ENCODE data around the gene DZIP1. TPM values are rescaled to one million over a fixed set of nuclear protein-coding genes. Genes with fewer than 3 reads are reported as not detected.

The DZIP1 gene
- total and polyA plus RNA-seq, 2 of the 8 experiments (the other 6 are each of a cell fraction or from before 2014, with no cell fraction given): 7.6 to 24.6 TPM

DNA sequence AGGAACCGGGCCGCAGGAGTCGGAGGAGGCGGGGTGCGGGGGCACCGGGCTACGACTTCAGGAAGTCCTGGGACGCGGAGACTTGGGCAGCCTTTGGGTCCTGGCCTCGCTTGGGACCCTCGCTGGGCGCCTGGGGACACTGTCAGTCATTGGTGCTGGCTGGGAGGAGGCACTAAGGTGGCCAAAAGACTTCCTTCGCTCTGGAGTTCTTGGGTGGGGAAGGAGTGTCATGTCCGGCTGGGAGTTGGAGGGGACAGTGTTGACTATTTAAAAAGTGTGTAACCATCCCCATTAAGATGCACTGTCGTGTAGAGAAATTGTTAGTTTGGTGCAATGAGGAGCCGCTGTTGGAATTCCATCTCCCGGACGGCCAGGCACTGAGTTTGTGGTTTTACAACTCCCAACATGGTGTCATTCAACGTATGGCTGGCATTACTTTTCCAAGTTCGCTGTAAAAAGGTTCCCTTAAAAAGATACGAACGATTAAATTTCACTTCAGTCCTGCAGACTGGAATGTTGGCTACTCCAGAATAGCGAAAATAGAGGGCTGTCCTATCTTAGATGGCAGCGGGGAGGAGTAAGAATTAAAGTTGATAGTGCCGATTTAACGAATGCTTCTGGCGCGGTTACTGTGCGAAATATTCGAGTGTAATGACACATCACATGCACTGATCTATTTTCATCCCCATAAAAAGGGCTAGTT, 33.2 kb upstream of the DZIP1 start:
- H3K56ac ChIP-seq (replicated peaks; ENCODE audit: insufficient read length, low read depth, low read length): no peak overlapping the region
- H3K79me1 ChIP-seq (ENCODE audit: low read depth, low read length): no peaks in the 10 kb centered on the region
- peaks cover 0 to 42% of the 10 kb centered on the region in 2 experiments; a peak in 2 of 4 replicates for H3K79me2 ChIP-seq (ENCODE audit: control insufficient read depth in 1 of 2, insufficient read depth in 2 of 2, low read length in 2 of 2)
- H3K9me3 ChIP-seq (ENCODE audit: insufficient read depth in 2 of 2, low read depth in 1 of 2, low read length in 1 of 2): no peaks in the 10 kb centered on the region
- H2BK15ac ChIP-seq (ENCODE audit: low read length): no peak overlapping the region
- H2BK120ac ChIP-seq (replicated peaks; ENCODE audit: low read depth, low read length): no peak overlapping the region
- no peaks in the 10 kb centered on the region for H3K4me1 ChIP-seq (replicated peaks in 1 of 4; ENCODE audit: control insufficient read depth in 3 of 4, insufficient read depth in 4 of 4, low read length in 3 of 4)
- H3K4me3 ChIP-seq (ENCODE audit: extremely low read depth in 1 of 4, insufficient read depth in 2 of 4, low read depth in 3 of 4, low read length in 4 of 4): peak overlapping the region; percentile 49 to 85 (median 81)
- H2BK12ac ChIP-seq (ENCODE audit: low read depth, low read length): no peak overlapping the region
- H3K9ac ChIP-seq (replicated peaks in 1 of 4; ENCODE audit: extremely low read depth in 1 of 4, low read depth in 3 of 4, low read length in 3 of 4): peak overlapping the region; percentile 74 to 86 (median 83); a peak in 6 of 7 replicates
- DNase-seq (ENCODE audit: low read depth in 1 of 2, low spot score in 2 of 2) (no peak), FAIRE-seq (peak; percentile 58)
- WGBS, 2 experiments (ENCODE audit: extremely low coverage in 1 of 2, insufficient coverage in 1 of 2, insufficient read length in 1 of 2, insufficient replicate concordance in 2 of 2, low coverage in 1 of 2, low lambda C conversion rate in 2 of 2, missing lambda C conversion rate in 1 of 2): 5% methylated on average over 30 of the region's 30 CpGs; no CpG with 5 or more reads in 1 of the 2 experiments
- H2BK20ac ChIP-seq (ENCODE audit: low read length): no peak overlapping the region
- H3K14ac ChIP-seq (ENCODE audit: insufficient read length): no peak overlapping the region
- H2AFZ ChIP-seq (ENCODE audit: low read length): no peak overlapping the region; the same call in 1 of the 2 replicates
- no peak overlapping the region for H2AK5ac ChIP-seq (ENCODE audit: low read depth, low read length)
- no peak overlapping the region for H4K5ac ChIP-seq (ENCODE audit: insufficient read length, low read depth, low read length)
- no peak overlapping the region for H2BK5ac ChIP-seq (ENCODE audit: low read depth, low read length)
- H4K8ac ChIP-seq (ENCODE audit: extremely low read depth, insufficient read depth, low read length): peak overlapping the region; percentile 97; the same call in 1 of the 2 replicates
- H4K20me1 ChIP-seq (replicated peaks in 1 of 2; ENCODE audit: control insufficient read depth in 1 of 2, insufficient read depth in 2 of 2, low read length in 2 of 2): peaks cover 0 to 5% of the 10 kb centered on the region in 2 experiments
- H3K23ac ChIP-seq (ENCODE audit: insufficient read length): no peak overlapping the region
- CTCF ChIA-PET (ENCODE audit: partially characterized antibody): interaction anchor here (0.6 kb wide), 1 partner anchor 14 kb away, joined by 4 read pairs; no protein-coding TSS in a partner anchor
- no peak overlapping the region for H3K27ac ChIP-seq (ENCODE audit: low read depth, low read length)
- peak overlapping the region; percentile 82 to 94 for H3K4me2 ChIP-seq (ENCODE audit: insufficient read depth in 1 of 2, low read depth in 2 of 2, low read length in 2 of 2)
- H3K18ac ChIP-seq (ENCODE audit: extremely low read depth, low read length): no peak overlapping the region
- no peak overlapping the region for H4K91ac ChIP-seq (replicated peaks; ENCODE audit: insufficient read length, low read length)
- POLR2A ChIA-PET (ENCODE audit: partially characterized antibody): interaction anchor here (1.2 to 1.6 kb wide), 2 partner anchors 21 to 29 kb away, joined by 3 to 4 read pairs; no protein-coding TSS in a partner anchor
- no peak overlapping the region for H3K4ac ChIP-seq (replicated peaks; ENCODE audit: insufficient read length, low read depth, low read length)
- no peaks in the 10 kb centered on the region for H3K27me3 ChIP-seq (replicated peaks in 1 of 4; ENCODE audit: control insufficient read depth in 3 of 4, extremely low read depth in 1 of 4, insufficient read depth in 3 of 4, low read length in 3 of 4)
- H3K23me2 ChIP-seq (ENCODE audit: low read depth, low read length): peaks cover 9% of the 10 kb centered on the region
- H3K36me3 ChIP-seq (ENCODE audit: control insufficient read depth in 2 of 4, insufficient read depth in 4 of 4, low read length in 3 of 4): no peaks in the 10 kb centered on the region
- TF ChIP-seq, protein P1, sequence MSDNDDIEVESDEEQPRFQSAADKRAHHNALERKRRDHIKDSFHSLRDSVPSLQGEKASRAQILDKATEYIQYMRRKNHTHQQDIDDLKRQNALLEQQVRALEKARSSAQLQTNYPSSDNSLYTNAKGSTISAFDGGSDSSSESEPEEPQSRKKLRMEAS (IDR thresholded peaks at IDR 0.05): no peak
- TF ChIP-seq BCL11A (IDR thresholded peaks at IDR 0.05; ENCODE audit: low read depth in 2 of 2, low read length in 2 of 2): no peak
- TF ChIP-seq NRF1 (IDR thresholded peaks at IDR 0.05; ENCODE audit: low read depth, low read length): no peak
- TF ChIP-seq HDAC6 (IDR thresholded peaks at IDR 0.05; ENCODE audit: low read depth, low read length): no peak

Measured in H1 (cell line).